ENCODE results near the gene ZNF408.
"Not testable (repeated sequence)": the region's sequence is repeated elsewhere in the genome, so short reads cannot be mapped to it uniquely, and the experiment has no call there.

The ZNF408 gene

DNA sequence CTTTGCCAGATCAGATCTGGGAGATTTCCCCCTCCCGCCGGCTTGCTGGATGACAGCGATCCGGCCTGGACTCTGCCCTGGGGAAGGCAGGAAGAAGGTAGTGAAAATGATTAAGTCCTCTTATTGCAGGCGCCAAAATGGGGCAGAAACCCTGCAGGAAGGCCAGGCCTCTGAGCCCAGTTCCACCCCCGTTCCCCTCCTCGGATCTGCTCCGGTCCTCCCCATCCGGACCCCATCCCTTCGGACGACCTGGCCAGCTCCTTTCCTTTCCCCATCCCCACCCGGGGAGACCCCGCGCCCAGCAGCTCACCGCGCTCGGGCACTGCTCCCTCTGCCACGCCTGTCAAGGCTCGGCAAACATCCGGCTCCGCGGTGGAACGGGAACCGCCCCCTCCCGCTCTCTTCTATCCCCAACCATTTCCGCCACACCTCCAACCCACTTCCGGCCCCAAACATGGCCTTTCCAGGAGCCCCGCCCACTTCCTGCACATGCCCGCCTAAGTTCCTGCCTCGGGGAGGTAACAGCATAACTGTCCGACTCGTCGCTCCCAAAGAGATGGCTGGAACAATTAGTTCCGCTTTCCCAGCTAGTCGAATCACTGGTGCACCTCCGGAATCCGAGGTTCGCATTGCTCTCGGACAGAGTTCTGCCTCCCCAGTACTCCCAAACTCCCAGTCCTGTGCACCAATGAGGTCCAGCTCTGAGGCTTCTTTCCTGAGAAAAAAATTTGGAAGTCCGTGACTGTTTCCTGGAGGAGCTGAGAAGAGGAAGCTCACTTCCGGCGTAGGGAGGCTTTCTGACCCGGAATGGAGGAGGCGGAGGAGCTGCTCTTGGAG lies at the start of gene ZNF408, which contains the start of gene ARHGAP1:
Gene ZNF408, plus strand, starts transcription at position 791 of the 837 bp plus-strand sequence. Its CDS starts 17 bp downstream, at position 808.
Gene ARHGAP1, minus strand, starts transcription at position 379 of the 837 bp plus-strand sequence. CDS start 4,512 bp downstream, outside the sequence.
- peak; percentile 99 for DNase-seq

DNA sequence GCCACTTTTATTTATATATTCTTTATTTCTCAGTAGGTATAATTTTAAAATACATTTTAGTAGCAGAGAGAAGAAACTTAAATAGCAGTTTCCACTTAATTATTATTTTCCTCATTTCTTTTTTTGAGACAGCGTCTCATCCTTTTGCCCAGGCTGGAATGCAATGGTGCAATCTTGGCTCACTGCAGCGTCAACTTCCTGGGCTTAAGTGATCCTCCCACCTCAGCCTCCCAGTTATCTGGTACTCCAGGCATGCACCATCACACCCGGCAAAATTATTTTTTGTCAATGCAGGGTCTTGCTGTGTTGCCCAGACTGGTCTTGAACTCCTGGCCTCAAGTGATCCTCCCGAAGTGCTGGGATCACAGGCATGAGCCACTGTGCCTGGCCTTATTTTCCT lies 45.2 kb upstream of the ZNF408 start:
- no peak for DNase-seq

DNA sequence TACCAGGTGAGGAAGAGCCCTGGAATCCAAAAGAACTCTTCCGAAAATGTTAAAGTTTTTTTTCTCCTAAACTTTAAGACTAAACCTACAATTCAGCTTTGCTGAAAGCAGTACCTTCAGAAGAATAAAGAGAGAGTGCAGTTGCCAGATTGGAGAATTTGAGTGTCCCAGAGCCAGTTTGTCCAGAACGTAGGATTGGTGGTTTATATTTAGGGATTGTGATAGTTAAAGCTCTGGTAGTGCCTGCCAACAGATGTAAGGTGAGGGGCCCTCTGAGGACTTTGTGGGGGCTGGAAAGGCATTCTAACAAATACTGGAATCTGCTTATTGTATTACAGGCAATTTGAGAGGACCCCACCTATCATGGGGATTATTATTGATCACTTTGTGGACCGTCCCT lies 43.6 kb upstream of the ZNF408 start:
- DNase-seq = no peak

DNA sequence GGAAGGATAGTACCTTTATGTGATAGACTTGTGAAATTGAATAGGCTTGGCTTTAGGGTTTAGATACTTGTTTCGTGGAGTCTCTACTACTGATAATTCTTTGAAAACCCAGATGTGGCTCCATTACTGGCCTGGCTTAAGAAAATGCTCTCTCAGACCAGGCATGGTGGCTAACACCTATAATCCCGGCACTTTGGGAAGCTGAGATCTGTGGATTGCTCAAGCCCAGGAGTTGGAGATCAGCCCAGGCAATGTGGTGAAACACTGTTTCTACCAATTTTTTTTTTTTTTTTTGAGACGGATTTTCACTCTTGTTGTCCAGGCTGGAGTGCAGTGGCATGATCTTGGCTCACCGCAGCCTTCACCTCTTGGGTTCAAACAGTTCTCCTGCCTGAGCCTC lies 42.6 kb upstream of the ZNF408 start:
- no peak for DNase-seq

DNA sequence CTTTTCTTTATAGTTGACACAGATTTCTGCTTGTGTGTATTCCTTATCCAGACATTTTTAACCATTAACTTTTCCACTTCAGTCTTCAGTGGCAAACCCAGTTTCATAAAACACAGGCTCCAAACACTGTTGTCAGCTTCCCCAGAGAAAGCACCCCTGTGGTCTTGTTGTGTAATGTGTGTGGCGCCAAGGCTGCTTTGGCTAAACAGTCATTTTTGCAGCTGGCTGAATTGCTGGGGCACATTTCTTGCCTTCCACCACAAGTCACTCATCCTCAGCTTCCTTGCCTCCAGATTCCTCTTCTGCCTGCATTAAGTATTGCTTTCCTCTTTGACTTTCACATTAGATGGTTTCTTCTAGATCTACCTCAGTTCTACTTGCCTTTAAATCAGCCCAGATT lies 40.9 kb upstream of the ZNF408 start:
- peak; percentile 38 for DNase-seq

DNA sequence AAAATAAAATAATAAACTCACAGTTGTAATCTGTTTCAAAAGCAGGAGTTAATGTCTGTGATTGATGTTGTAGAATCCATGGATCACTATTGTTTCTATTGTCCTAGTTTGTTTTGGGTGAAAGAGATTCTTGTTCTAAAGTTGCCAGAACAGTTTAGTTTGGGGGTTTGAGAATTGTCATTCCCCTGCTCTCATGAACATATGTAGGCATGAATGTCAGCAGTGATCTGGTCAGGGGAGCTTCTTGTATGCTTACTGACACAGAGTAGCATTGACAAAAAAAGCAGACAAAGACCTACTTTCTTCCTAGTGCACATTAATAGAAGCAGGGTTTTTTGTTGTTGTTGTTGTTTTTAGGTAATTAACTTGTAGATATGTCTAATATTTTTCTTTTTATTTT lies 39.0 kb upstream of the ZNF408 start:
- no peak for DNase-seq

DNA sequence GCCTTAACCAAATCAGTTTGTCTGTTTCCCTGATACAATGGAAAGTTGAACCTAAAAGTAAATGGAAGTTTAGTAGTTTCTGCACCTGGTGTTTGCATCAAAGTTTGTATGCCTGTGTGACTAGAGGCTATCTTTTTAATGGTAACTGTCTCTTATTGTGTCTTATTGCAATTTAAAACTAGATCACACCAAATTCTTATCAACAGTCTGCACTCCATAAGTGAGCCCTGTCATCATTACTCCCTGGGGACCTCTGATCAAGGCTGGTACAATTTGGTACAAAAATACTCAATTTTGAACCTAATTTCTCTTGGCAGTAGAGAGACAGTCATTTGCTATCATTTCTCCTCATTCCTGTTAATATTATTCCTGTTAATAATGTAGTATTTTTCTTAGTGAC lies 38.5 kb upstream of the ZNF408 start:
- no peak for DNase-seq

DNA sequence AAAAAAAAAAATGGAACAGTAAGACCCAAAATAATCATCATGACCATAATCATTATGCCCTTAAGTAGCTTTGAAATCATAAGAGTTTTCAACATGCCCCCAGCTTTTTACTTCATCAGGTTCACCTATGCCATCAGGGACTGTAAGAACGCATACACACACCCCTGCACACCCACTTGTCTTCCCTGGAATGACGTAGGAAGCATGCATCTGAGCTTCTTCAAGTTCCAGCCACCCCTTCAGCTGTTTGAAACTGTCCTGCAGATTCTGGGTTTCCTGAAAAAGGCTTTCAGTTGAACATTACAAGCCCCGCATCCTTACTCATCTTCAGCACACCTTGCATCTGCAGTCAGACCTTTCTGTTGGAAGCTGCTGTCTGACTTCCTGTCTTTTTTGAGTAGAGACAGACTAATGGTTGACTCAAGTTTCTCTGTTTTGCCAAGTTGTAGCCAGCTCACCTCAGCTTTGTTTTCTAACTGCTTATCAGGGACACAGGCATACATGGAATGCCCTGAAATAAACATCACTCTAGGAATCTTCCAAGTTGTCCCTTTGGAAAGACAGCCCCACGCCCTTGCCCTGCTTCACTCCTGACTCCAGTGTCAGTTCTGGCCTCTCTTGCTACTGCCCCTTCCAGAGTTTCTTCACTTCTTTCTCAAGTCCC lies 37.4 kb upstream of the ZNF408 start:
- no peak for DNase-seq

DNA sequence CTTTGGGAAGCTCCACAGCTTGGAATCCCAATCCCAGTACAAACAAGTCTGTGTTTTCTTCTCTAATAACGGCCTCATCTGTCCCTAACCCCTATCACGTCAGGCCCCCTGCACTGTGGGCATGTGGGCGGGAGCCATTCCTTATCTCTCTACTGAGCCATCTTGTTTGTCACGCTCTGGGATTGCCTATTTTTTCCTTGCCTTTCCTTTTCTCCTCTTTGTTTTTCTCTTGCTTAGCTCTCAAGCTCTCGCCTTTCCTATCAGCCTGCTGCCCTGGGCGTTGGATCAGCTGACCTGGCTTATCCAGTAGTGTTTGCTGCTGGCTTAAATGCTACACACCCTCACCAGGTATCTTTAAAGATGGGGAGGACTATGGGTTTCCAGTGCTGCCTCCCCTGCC lies 36.2 kb upstream of the ZNF408 start:
- no peak for DNase-seq

DNA sequence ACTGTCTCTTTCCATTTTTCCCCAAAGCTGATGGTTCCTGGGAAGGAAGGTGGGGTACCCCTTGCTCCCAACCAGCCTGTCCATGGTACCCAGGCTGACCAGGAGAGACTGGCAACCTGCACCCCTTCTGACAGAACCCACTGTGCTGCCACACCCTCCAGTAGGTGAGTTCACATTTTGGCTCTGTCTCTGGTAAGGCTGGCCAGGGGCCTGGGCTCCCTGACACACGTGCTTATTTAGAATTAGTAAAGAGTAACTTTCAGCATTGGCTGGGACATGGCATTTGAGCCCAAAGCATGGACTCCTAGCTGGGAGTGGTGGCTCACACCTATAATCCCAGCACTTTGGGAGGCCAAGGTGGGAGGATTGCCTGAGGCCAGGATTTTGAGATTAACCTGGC lies 35.5 kb upstream of the ZNF408 start:
- DNase-seq = no peak

DNA sequence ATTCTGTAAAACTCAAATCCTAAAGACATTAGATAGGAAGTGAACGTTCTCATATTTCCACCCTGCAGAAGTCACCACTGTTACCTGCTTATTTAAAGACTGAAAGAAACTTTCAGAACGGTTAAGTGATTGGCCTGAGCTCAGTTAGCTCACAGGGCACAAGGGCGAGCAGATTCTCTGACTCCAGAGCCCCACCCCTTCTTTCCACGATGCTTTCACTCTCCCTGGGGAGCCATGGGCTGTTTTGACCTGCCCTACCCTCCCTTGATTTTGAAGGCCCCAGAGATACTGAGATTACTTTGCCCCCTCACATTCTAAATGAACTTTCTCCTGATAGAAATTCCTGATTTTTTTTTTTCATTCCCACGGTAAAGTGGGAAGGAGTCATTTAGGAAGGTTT lies 34.3 kb upstream of the ZNF408 start:
- DNase-seq = no peak

DNA sequence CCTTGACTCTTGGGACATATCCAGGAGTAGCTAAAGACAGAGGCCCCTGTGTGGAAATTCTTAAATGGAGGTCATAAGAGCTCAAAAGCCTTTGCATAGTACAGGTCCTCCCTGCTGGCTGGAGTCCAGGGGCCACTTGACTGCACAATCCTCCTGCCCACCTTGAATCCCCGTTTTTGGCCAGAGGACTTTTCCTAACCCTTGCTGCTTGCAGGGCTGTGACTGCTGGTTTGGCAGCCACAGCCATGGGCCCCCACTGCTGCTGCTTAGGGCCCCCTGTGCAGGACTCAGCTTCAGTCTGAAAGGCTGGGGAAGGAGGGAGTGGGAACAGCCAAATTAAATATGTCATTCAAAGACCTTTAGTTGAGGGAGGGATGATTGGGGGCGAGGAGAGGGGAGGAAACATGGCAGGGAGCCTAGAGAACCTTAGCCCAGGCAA lies 33.8 kb upstream of the ZNF408 start:
- DNase-seq = no peak

DNA sequence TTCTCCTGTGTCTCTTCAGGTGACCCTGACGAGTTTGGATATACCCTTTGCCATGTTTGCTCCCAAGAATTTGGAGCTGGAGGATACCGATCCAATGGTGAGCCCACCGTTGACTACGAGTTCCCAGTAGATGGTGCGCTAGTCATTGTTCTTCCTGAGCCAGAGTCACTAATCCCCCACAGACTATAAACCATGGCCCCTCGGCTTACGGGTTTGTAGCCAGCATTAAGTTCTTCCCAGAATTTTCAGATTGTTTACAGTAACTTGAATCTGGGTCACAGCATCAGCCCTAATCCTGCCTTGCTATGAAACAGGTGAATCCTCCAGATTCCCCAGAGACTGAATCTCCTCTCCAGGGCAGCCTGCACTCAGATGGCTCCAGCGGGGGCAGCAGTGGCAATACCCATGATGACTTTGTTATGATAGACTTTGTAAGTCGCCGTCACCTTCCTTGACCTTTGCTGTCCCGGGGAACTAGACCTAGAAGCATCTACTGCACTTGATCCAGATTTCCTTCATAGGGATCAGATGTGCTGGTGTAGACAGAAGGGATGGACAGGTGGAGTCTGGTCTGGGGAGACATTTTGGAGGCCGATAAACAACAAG lies 32.2 kb upstream of the ZNF408 start:
- DNase-seq = no peak

DNA sequence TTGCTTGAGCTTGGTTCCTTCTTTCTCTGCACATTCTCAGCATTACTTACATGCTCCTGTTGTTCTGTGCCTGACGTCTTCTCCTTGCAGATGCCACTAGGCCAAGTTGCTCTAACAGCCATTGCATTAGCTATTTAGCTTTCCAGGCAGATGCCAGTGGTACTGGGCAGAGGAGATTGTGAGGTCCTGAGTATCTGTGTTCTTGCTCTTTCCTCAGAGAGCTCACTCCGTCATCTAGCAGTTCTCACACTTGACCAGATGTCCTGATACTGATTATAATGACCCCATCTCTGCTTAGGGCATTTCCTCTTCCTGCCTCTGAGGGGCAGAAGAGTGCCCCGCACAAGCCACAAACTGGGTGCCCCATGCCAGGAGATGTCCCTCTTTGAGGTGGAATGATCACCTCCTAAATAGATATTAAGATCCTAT lies 31.1 kb upstream of the ZNF408 start:
- no peak for DNase-seq

DNA sequence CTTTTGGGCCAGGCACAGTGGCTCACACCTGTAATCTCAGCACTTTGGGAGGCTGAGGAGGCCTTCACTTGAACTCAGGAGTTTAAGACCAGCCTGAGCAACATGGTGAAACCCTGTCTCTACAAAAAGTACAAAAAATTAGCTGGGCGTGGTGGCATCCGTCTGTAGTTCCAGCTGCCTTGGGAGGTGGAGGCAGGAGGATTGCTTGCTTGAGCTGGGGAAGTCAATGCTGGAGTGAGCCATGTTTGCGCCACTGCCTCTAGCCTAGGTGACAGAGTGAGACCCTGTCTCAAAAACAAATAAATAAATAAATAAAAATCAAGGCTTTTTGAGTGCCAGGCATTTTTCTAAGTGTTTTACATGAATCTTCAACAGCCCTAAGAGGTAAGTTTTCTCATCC lies 30.3 kb upstream of the ZNF408 start:
- not testable (repeated sequence) for DNase-seq

DNA sequence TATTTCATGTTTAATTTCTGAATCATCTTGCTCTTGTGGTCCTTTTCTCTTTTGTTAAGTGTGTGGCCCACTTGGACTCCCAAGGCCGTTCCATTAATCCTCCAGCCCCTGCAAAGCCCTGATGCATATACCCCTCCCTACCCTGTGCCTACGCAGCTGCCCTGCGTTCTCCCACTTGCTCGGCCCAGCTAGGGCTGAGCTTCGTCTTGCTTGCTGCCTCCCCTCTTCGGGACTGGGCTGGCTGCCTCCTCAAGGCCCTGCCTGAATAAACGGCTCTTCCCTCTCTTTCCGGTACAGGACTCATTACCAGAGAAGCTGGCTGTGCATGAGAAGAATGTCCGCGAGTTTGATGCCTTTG lies 28.9 kb upstream of the ZNF408 start:
- DNase-seq = no peak

DNA sequence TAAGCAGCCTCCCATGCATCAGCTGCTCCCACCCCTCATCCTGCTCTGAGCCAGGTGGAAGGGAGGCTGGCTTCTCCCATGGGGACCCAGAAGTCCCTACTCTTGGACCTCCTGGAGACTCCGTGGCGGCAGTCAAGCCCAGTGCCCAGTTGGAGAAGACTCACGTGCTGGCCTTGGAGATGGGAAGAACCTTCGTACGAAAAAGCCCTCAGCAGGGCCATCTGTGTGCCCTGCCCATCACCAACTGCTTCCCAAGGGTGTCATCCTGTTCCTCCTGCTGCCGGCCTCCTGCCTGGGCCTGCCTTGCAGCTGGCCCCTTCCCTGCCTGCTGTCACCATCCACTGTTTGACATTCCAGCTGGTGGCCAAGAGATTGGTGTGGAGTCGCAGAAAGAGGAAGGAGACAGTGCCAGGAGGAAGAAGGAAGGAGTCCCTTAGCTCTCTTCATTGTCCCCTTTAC lies 28.4 kb upstream of the ZNF408 start:
- DNase-seq = no peak

DNA sequence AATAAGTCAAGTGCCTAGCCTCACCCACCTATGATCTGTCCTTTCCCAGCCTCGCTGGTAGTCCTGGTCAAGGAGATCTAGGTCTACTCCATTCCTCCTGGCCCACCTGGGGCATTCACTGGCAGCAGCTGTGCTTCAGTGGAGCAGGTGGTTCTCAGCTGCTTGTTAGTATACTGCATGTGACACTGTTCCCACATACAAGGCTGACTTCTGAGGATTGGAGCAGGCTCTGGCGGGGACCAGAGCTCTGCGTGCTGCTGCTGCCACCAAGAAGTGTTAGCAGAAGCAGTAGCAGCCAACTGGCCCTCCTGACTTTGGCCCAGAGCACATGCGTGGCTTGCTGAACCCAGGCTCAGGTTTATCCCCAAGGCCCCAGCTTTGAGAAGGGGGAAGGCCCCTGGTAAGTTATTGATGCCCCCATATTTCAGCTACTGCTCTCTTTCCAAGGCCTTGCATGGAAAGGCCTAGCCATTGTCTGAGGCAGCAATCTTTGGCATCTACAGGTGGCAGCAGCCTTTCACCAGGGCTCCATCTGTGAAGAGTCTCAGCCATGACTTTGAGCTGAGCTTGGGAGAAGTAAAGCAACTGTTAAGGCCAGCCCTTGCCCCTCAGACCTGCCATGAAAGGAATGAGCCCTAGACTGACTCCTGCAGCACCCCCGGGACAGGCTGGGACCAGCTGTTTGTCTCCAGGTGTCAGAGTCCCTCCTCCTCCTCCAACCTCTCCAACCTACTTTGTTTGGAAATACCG lies 26.9 kb upstream of the ZNF408 start:
- no peak for DNase-seq

DNA sequence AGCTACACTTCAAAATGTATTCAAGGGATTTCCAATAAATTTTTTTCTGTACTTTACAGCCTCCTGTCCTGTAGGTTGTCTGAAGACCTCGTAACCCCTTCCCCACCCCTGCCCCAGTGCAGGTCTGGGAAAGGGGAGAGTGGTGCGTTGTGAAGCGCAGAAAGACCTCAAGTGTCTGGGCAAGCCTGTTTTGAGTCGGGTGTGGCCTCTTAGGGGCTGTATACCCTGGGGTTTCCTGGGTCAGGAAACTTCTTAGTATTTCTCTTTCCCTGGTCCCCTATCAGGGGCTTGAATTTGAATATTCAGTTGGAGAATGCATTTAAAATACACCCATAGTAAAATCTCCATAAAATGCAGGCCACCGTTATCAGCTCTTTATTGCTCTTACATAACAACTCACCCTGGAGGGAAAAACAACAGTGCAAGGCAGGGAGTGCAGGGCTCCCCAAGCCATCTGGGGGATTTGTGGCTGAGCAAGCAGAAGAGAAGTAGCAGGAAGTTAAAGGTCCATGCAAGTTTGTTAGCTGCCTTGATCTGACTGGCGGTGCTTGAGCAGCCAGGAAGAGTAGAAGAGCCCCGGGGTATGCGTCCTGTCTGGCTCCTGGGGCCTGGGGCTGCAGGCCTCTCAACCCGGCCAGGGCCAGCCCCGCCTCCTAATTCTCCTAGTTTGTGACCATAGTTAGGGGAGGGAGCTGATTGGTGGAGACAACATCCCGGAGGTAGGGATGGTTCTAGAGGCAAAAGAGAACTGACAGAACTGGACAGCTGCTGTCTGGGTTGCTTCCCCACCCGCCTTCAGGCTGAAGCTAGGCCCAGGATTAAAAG lies 26.2 kb upstream of the ZNF408 start:
- no peak for DNase-seq

DNA sequence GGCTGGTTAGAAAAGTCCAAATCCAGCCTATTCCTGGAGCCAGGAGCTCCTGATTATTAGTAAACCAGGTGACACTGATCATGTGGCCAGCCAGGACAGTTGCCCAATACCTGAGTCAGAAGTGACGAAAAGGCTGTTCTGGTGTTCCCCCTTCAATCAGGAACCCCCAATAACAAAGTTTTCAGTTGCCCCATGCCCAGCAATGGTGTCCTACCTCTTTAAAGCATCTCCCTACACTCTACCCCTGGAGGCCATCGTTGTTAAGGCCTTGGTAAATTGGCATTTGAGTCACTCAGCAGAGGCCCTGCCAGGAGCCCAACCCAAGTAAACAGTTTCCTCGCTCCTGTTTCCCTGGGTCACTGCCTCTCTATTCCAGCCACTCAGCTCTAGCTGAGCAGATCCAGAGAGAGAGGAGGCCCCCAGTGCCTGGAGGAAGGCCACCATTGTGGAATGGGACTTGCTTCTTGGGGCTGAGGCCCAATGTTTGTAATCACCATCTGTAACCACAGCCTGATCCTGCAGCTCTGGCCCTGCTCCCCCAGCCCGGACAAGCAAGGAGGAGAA lies 25.5 kb upstream of the ZNF408 start:
- DNase-seq = no peak

DNA sequence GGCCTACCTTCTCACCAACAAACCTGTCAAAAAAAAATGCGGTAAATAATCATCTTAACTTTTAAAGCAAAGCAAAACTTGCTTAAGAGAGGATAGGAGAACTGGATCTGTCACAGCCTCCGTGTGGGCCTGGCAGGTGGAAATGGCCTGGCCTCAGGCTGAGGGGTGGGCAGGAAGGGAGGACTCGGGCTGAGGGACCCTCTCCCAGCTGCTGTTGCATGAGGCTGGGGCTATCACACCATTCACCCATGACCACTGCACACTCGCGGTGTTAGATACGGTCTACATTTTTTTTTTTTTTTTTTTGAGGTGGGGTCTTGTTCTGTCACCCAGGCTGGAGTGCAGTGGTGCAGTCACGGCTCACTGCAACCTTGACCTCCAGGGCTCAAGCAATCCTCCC lies 24.9 kb upstream of the ZNF408 start:
- no peak for DNase-seq
